Astrocyte of the cerebellum (primary cell): Measurements from ENCODE around the gene ADAM33.

Experiments
- DNase-seq: peaks from one replicate; pipeline ENCODE4 v3.0.0-alpha.2; 2011; ENCODE audit warnings: low read depth
- H3K4me3 ChIP-seq: 2 replicates; pipeline ENCODE4 v1.5.1; 2011; ENCODE audit warnings: mild to moderate bottlenecking, low read depth, low read length, moderate library complexity
- CTCF ChIP-seq: IDR thresholded peaks from 2 replicates; pipeline ENCODE4 v1.5.1; 2012; ENCODE audit warnings: low read length, low read depth, moderate library complexity, mild to moderate bottlenecking; ENCODE audit errors: missing control alignments
- in situ Hi-C: cut with HindIII; loops from 2 replicates; pipeline ENCODE4 v1.10.0; 2017; ENCODE audit warnings: low sequenced_read_pairs

The ADAM33 gene

GRCh38 chr20:3647473-3647872 lies 34.3 kb downstream of the ADAM33 start:
- no peak for TF ChIP-seq CTCF
- H3K4me3 ChIP-seq = no peak overlapping the region
- no peak for DNase-seq
- in situ Hi-C loops = no loop called here

- no peak overlapping the region for H3K4me3 ChIP-seq
- TF ChIP-seq CTCF = no peak
- DNase-seq = no peak
- in situ Hi-C loops = no loop called here
These were observed 35.2 kb downstream of the ADAM33 start for GRCh38 chr20:3646651-3647050.

GRCh38 chr20:3646067-3646440 lies 35.8 kb downstream of the ADAM33 start:
- no peak for TF ChIP-seq CTCF
- in situ Hi-C loops = no loop called here
- H3K4me3 ChIP-seq = no peak overlapping the region
- DNase-seq = no peak

- in situ Hi-C loops = no loop called here
- no peak overlapping the region for H3K4me3 ChIP-seq
- DNase-seq = no peak
- no peak for TF ChIP-seq CTCF
These were observed 36.3 kb downstream of the ADAM33 start for GRCh38 chr20:3645309-3646066.

- no peak overlapping the region for H3K4me3 ChIP-seq
- no peak for TF ChIP-seq CTCF
- no peak for DNase-seq
- in situ Hi-C loops = no loop called here
These were observed 41.6 kb downstream of the ADAM33 start for GRCh38 chr20:3640259-3640658.

- no peak for TF ChIP-seq CTCF
- DNase-seq = no peak
- in situ Hi-C loops = no loop called here
- H3K4me3 ChIP-seq = no peak overlapping the region
These were observed 46.5 kb downstream of the ADAM33 start for GRCh38 chr20:3635346-3635745.
